KMS-11 (cell line): ENCODE measurements around the gene R3HDM1.

ENCODE experiments used
- H2AFZ ChIP-seq: fragments of 200-600 bp; sonication (generic); 2 replicates; pipeline ENCODE4 v1.6.1; 2016; ENCODE audit warnings: antibody characterized with exemption, mixed run types, low read depth
- H3K27ac ChIP-seq: fragments of 200-600 bp; sonication (generic); 2 replicates; pipeline ENCODE4 v1.6.1; 2016; ENCODE audit warnings: mild to moderate bottlenecking, mixed run types
- H3K27me3 ChIP-seq: fragments of 200-600 bp; sonication (generic); 2 replicates; pipeline ENCODE4 v1.6.1; 2017; ENCODE audit warnings: mild to moderate bottlenecking, low read depth, mixed run types, moderate library complexity; ENCODE audit not compliant: insufficient read depth
- H3K36me3 ChIP-seq: fragments of 200-600 bp; sonication (generic); 2 replicates; pipeline ENCODE4 v1.6.1; 2017; ENCODE audit warnings: mild to moderate bottlenecking, mixed run types; ENCODE audit not compliant: insufficient read depth
- H3K4me1 ChIP-seq: fragments of 200-600 bp; sonication (generic); 2 replicates; pipeline ENCODE4 v1.6.1; 2016; ENCODE audit warnings: mild to moderate bottlenecking, low read depth, mixed run types; ENCODE audit not compliant: poor library complexity, severe bottlenecking
- H3K4me2 ChIP-seq: fragments of 200-600 bp; sonication (generic); 2 replicates; pipeline ENCODE4 v1.7.0; 2016; ENCODE audit warnings: mild to moderate bottlenecking, mixed run types
- H3K4me3 ChIP-seq: fragments of 200-600 bp; sonication (generic); IDR thresholded peaks from 2 replicates; pipeline ENCODE4 v1.6.1; 2017; ENCODE audit warnings: low read depth, low read length, mixed read lengths; ENCODE audit not compliant: insufficient read depth
- H3K79me2 ChIP-seq: fragments of 200-600 bp; sonication (generic); 2 replicates; pipeline ENCODE4 v1.6.1; 2016; ENCODE audit warnings: low read depth, mixed run types; ENCODE audit not compliant: insufficient read depth
- H3K9ac ChIP-seq: fragments of 200-600 bp; sonication (generic); 2 replicates; pipeline ENCODE4 v1.6.1; 2016; ENCODE audit warnings: mild to moderate bottlenecking, mixed run types
- H4K20me1 ChIP-seq: fragments of 200-600 bp; sonication (generic); 2 replicates; pipeline ENCODE4 v1.6.1; 2016; ENCODE audit warnings: mild to moderate bottlenecking, mixed run types; ENCODE audit not compliant: insufficient read depth
- CTCF ChIP-seq: fragments of 200-600 bp; sonication (generic); conservative IDR thresholded peaks from 2 replicates; pipeline ENCODE4 v1.6.1; 2017; ENCODE audit warnings: low read depth, mild to moderate bottlenecking, antibody characterized with exemption, low read length, moderate library complexity, mixed read lengths

Gene R3HDM1

GRCh38 chr2:135546436-135546835 lies 15.2 kb downstream of the R3HDM1 start:
- H3K27me3 ChIP-seq: no peaks in the 10 kb centered on the region
- no peaks in the 10 kb centered on the region for H3K36me3 ChIP-seq
- no peak overlapping the region for H3K4me3 ChIP-seq
- H3K79me2 ChIP-seq: peaks cover 25% of the 10 kb centered on the region; the same call in 1 of the 2 replicates
- no peak for TF ChIP-seq CTCF
- H3K27ac ChIP-seq: no peak overlapping the region
- H3K9ac ChIP-seq: no peak overlapping the region
- no peak overlapping the region for H3K4me2 ChIP-seq
- H3K4me1 ChIP-seq: no peaks in the 10 kb centered on the region
- no peak overlapping the region for H2AFZ ChIP-seq
- H4K20me1 ChIP-seq: no peaks in the 10 kb centered on the region

- Histone ChIP-seq H3K36me3 (no peaks in the 10 kb centered on the region), H4K20me1 (no peaks in the 10 kb centered on the region), H3K27me3 (no peaks in the 10 kb centered on the region), H3K4me2 (no peak overlapping the region), H2AFZ (no peak overlapping the region), H3K9ac (no peak overlapping the region), H3K4me3 (no peak overlapping the region), H3K27ac (no peak overlapping the region), H3K4me1 (no peaks in the 10 kb centered on the region), H3K79me2 (peaks cover 26% of the 10 kb centered on the region; the same call in 1 of the 2 replicates)
- no peak for TF ChIP-seq CTCF
Observed at GRCh38 chr2:135547311-135547710, 16.0 kb downstream of the R3HDM1 start.

GRCh38 chr2:135551356-135551755 lies 20.1 kb downstream of the R3HDM1 start:
- Histone ChIP-seq H3K4me3 (no peak overlapping the region), H3K79me2 (peaks cover 20% of the 10 kb centered on the region; the same call in 1 of the 2 replicates), H3K9ac (no peak overlapping the region), H2AFZ (no peak overlapping the region), H3K4me1 (no peaks in the 10 kb centered on the region), H3K27me3 (no peaks in the 10 kb centered on the region), H3K27ac (no peak overlapping the region), H3K4me2 (no peak overlapping the region), H4K20me1 (no peaks in the 10 kb centered on the region), H3K36me3 (no peaks in the 10 kb centered on the region)
- TF ChIP-seq CTCF: no peak

- Histone ChIP-seq H3K4me2 (no peak overlapping the region), H3K4me3 (no peak overlapping the region), H3K27me3 (no peaks in the 10 kb centered on the region), H3K4me1 (no peaks in the 10 kb centered on the region), H3K79me2 (peaks cover 20% of the 10 kb centered on the region; the same call in 1 of the 2 replicates), H3K27ac (no peak overlapping the region), H4K20me1 (no peaks in the 10 kb centered on the region), H2AFZ (no peak overlapping the region), H3K36me3 (no peaks in the 10 kb centered on the region), H3K9ac (no peak overlapping the region)
- TF ChIP-seq CTCF: no peak
Observed at GRCh38 chr2:135552887-135553286, 21.6 kb downstream of the R3HDM1 start.
